ENCODE data around the gene DAPK1. TPM values are rescaled to one million over a fixed set of nuclear protein-coding genes. Genes with fewer than 3 reads are reported as not detected.

Gene DAPK1
- total RNA-seq, 4 donors from 2014 or later, result 14.5 to 28.3 (median 20.7) TPM

DNA sequence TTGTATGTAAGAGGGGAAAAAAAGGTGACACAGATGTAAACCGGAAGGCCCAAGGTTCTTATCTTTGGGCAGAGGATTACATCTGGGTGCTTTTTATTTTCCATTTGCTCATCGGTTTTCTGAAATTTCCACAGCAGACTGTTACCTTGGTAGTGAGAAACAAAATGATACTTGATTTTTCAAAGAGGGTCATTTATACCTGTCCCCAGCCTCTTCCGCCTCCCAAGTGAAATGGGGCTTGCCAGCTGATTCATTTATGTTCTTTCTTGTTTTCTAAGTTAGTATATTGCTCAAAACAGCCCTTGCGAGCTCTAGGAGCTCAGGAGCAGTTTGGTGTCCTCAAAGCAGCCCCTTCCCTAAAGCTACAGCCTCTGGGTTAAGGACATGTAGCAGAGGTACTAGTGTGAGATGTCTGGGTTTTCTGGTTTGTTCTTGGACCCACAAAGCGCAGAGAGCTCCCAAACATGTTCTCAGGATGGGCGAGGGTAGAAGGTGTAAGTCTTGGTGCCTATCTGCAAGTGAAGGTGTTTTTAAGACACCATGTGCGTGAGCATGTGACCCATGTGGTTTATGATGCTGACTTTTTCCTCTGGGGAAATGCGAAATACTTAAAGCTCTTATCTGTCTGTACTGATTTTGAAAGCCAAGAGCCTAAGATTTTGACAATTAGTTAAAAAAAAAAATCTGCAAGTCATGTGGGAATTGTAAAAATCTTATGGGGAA is 38.3 kb downstream of the DAPK1 start:
- Histone ChIP-seq H3K4me3 (no peak overlapping the region), H3K9me3 (no peaks in the 10 kb centered on the region), H3K27me3 (no peaks in the 10 kb centered on the region), H3K4me1 (peaks cover 0 to 9% (median 0%) of the 10 kb centered on the region in 4 donors), H3K27ac (no peak overlapping the region), H3K36me3 (no peaks in the 10 kb centered on the region)
- intact Hi-C loops (cut with DNase I; ENCODE audit: low total_unique reads), result no loop called here
- 73 to 79% methylated on average over 5 to 8 of the region's 8 CpGs for WGBS, 2 donors (ENCODE audit: low coverage in 1 of 2)
- in situ Hi-C loops (cut with MboI; ENCODE audit: low pct_ligation_motif_present in 1 of 4, low pct_unique_long_range_greater_than_20kb in 1 of 4, low sequenced_read_pairs in 3 of 4), result no loop called here
- TF ChIP-seq POLR2AphosphoS5 (IDR thresholded peaks at IDR 0.05) (no peak), POLR2A (IDR thresholded peaks at IDR 0.05) (no peak), EP300 (IDR thresholded peaks at IDR 0.05; ENCODE audit: low read depth) (no peak)
- TF ChIP-seq, protein P1, sequence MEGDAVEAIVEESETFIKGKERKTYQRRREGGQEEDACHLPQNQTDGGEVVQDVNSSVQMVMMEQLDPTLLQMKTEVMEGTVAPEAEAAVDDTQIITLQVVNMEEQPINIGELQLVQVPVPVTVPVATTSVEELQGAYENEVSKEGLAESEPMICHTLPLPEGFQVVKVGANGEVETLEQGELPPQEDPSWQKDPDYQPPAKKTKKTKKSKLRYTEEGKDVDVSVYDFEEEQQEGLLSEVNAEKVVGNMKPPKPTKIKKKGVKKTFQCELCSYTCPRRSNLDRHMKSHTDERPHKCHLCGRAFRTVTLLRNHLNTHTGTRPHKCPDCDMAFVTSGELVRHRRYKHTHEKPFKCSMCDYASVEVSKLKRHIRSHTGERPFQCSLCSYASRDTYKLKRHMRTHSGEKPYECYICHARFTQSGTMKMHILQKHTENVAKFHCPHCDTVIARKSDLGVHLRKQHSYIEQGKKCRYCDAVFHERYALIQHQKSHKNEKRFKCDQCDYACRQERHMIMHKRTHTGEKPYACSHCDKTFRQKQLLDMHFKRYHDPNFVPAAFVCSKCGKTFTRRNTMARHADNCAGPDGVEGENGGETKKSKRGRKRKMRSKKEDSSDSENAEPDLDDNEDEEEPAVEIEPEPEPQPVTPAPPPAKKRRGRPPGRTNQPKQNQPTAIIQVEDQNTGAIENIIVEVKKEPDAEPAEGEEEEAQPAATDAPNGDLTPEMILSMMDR (IDR thresholded peaks at IDR 0.05), result no peak
- no peak for DNase-seq

DNA sequence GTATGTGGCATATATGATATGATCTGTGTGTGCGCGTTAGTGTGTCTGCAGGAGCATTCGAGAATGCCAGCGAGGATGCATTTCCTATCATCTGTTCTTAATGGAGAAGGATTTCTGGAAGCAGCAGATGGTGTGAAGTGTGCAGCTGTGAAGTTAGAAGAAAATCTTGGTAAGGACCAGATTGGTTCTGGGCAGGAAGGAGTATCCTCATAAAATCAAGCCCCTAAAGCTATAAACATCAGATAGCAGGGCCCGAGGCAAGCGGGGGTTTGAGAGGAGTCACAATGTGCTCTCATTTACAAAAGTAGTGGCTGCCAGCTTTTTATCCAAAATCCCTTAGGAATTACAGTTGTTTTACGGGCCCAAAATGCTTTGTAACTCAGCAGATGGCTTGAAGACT is 40.0 kb downstream of the DAPK1 start:
- Histone ChIP-seq H3K4me3 (no peak overlapping the region), H3K27me3 (no peaks in the 10 kb centered on the region), H3K4me1 (no peaks in the 10 kb centered on the region), H3K27ac (no peak overlapping the region), H3K9me3 (no peaks in the 10 kb centered on the region), H3K36me3 (no peaks in the 10 kb centered on the region)
- TF ChIP-seq POLR2AphosphoS5 (IDR thresholded peaks at IDR 0.05) (no peak), EP300 (IDR thresholded peaks at IDR 0.05; ENCODE audit: low read depth) (no peak), POLR2A (IDR thresholded peaks at IDR 0.05) (no peak)
- TF ChIP-seq, protein P1 (IDR thresholded peaks at IDR 0.05), result no peak
- intact Hi-C loops (cut with DNase I; ENCODE audit: low total_unique reads) (no loop called here), in situ Hi-C loops (cut with MboI; ENCODE audit: low pct_ligation_motif_present in 1 of 4, low pct_unique_long_range_greater_than_20kb in 1 of 4, low sequenced_read_pairs in 3 of 4) (no loop called here)
- 68 to 69% methylated on average over 7 of the region's 7 CpGs for WGBS, 2 donors (ENCODE audit: low coverage in 1 of 2)
- DNase-seq, result no peak

DNA sequence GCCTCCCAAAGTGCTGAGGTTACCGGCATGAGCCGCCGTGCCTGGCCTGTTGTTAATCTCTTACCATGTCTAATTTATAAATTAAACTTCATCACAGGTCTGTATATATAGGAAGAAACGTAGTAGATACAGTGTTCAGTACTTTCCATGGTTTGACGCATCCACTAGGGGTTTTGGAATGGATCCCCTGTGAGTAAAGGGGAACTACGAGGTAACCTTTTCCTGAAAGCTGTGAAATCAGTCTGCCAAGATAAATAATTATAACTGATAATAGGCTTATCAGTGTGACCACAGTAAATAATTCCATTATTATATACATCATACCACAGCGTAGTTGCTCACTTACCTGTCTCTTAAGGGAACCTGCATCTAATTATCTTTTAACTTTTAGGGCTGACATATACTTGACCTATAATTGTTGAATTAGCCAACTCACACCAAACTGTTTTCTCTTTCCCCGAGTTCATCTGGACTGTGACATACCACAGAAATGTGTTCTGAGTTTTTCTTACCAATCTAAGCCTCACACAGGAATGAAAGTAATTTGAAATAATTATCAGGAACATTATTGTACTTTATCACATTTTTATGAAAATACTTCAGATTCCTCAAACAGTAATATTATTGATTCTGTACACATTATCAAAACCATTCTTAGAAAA is 42.9 kb downstream of the DAPK1 start:
- in situ Hi-C loops (cut with MboI; ENCODE audit: low pct_ligation_motif_present in 1 of 4, low pct_unique_long_range_greater_than_20kb in 1 of 4, low sequenced_read_pairs in 3 of 4), result no loop called here
- no peak overlapping the region for H3K4me3 ChIP-seq
- H3K9me3 ChIP-seq, result no peaks in the 10 kb centered on the region
- no peak overlapping the region for H3K27ac ChIP-seq
- H3K36me3 ChIP-seq, result no peaks in the 10 kb centered on the region
- no peaks in the 10 kb centered on the region for H3K27me3 ChIP-seq
- 77 to 88% methylated on average over 7 to 8 of the region's 8 CpGs for WGBS, 2 donors (ENCODE audit: low coverage in 1 of 2)
- H3K4me1 ChIP-seq, result no peaks in the 10 kb centered on the region
- no peak for DNase-seq
- TF ChIP-seq, protein P1 (IDR thresholded peaks at IDR 0.05), result no peak
- TF ChIP-seq EP300 (IDR thresholded peaks at IDR 0.05; ENCODE audit: low read depth), result no peak
- TF ChIP-seq POLR2A (IDR thresholded peaks at IDR 0.05), result no peak
- TF ChIP-seq POLR2AphosphoS5 (IDR thresholded peaks at IDR 0.05), result no peak
- intact Hi-C loops (cut with DNase I; ENCODE audit: low total_unique reads), result no loop called here

DNA sequence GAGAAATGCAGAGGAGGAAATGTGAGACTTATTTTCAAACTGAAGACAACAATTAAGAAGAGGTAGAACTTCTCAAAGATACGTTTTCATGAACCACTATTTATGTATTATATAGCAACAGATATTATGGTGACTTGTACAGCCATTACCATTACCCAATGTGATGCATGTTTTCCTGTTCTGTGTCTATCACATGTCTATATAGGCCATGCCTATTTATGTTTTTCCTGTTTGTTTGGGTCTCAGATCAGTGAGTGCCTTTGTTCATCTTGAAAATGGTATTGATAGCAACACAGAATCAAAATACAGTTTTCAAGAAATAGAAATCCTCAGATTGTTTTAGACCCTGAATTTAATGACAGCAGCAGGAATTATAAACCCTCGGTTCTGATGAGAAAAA is 44.0 kb downstream of the DAPK1 start:
- no peak overlapping the region for H3K4me3 ChIP-seq
- H3K27ac ChIP-seq, result no peak overlapping the region
- intact Hi-C loops (cut with DNase I; ENCODE audit: low total_unique reads) (no loop called here), in situ Hi-C loops (cut with MboI; ENCODE audit: low pct_ligation_motif_present in 1 of 4, low pct_unique_long_range_greater_than_20kb in 1 of 4, low sequenced_read_pairs in 3 of 4) (no loop called here)
- H3K4me1 ChIP-seq, result no peaks in the 10 kb centered on the region
- 73 to 81% methylated on average over 2 of the region's 2 CpGs for WGBS, 2 donors (ENCODE audit: low coverage in 1 of 2)
- H3K9me3 ChIP-seq, result no peaks in the 10 kb centered on the region
- no peak for DNase-seq
- no peaks in the 10 kb centered on the region for H3K27me3 ChIP-seq
- H3K36me3 ChIP-seq, result no peaks in the 10 kb centered on the region
- no peak for TF ChIP-seq POLR2A (IDR thresholded peaks at IDR 0.05)

Measured in transverse colon (tissue), 4 donors.